Erythroblast (primary cell): ENCODE measurements around the gene ANO9.

ENCODE experiments used
- GATA1 ChIP-seq: IDR thresholded peaks from 2 replicates; pipeline ENCODE4 v1.6.1; 2011; ENCODE audit warnings: low read depth, mild to moderate bottlenecking, control low read depth, low read length, moderate library complexity
- POLR2A ChIP-seq: IDR thresholded peaks from 2 replicates; pipeline ENCODE4 v1.6.1; 2011; ENCODE audit warnings: mild to moderate bottlenecking, low read length

GRCh38 chr11:380491-380890 lies 61.3 kb downstream of the ANO9 start:
- TF ChIP-seq POLR2A (no peak), GATA1 (no peak)
